ENCODE measurements around the gene DGLUCY. TPM values are rescaled to one million over a fixed set of nuclear protein-coding genes. Genes with fewer than 3 reads are reported as not detected.
"Not testable (repeated sequence)": the region's sequence is repeated elsewhere in the genome, so short reads cannot be mapped to it uniquely, and the experiment has no call there.

The DGLUCY gene
- total RNA-seq, 5 donors from 2014 or later (not counting 1 experiment from before 2014, with no cell fraction given): 69.8 to 144 (median 99.8) TPM

DNA sequence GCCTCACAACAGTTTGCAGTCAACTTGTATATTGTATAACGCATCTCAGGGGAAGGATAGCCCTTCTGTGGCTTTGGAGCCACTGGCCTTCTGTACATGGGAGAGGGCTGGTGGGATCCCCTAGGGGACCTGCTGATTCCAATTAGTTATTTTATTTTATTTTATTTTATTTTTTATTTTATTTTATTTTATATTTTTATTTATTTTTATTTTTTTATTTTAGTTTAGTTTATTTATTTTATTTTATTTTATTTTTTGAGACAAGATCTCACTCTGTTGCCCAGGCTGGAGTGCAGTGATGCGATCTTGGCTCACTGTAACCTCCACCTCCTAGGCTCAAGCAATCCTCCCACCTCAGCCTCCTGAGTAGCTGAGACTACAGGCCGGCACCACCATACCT, 68.9 kb downstream of the DGLUCY start:
- ATAC-seq (replicated peaks in 1 of 4); H3K27ac ChIP-seq (ENCODE audit: low read length); H3K4me3 ChIP-seq (ENCODE audit: control insufficient read depth in 1 of 2, extremely low read depth in 1 of 2, low read length in 1 of 2); H3K27me3 ChIP-seq (replicated peaks in 1 of 2; ENCODE audit: control insufficient read depth in 2 of 2, extremely low read depth in 1 of 2, insufficient read depth in 2 of 2, low read length in 1 of 2); H3K9me3 Mint-ChIP-seq; H3K27ac Mint-ChIP-seq; POLR2A ChIA-PET; DNase-seq; H3K4me3 Mint-ChIP-seq; H3K4me1 Mint-ChIP-seq; H3K27me3 Mint-ChIP-seq; H3K9me3 ChIP-seq; H3K4me1 ChIP-seq (ENCODE audit: control insufficient read depth in 1 of 2, extremely low read depth in 1 of 2, insufficient read depth in 2 of 2, low read length in 2 of 2): not testable (repeated sequence)
- peaks cover 19 to 61% of the 10 kb centered on the region in 2 donors for H3K36me3 ChIP-seq (ENCODE audit: control insufficient read depth in 2 of 2, extremely low read depth in 1 of 2, insufficient read depth in 1 of 2, low read length in 1 of 2)
- H3K36me3 Mint-ChIP-seq: peaks cover 39% of the 10 kb centered on the region
- CTCF ChIA-PET: interaction anchor here in 1 of 2 donors (0.9 kb wide), 1 partner anchor 10 kb away, joined by 3 read pairs; no protein-coding TSS in a partner anchor
- no CpG with 5 or more reads among the region's 3 CpGs for WGBS (ENCODE audit: insufficient coverage)

DNA sequence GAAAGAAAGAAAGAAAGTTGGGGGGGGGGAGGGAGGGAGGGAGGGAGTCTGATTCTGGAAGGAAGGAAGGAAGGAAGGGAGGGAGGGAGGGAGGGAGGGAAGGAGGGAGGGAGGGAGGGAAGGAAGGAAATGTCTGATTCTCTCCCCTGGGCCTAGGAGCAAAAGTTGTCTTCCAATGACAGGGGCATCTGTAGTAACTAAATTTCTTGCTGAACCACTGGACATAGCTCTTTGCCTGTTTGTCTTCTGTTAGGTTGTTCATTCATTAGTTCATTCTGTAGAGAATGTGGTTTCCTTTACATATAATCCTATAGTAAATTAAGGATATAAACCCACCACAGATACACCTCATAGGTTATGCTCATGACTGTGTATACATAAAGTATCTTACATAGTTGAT, 70.7 kb downstream of the DGLUCY start:
- peaks cover 24 to 69% of the 10 kb centered on the region in 2 donors for H3K36me3 ChIP-seq (ENCODE audit: control insufficient read depth in 2 of 2, extremely low read depth in 1 of 2, insufficient read depth in 1 of 2, low read length in 1 of 2)
- Mint-ChIP-seq H3K9me3 (no peaks in the 10 kb centered on the region), H3K36me3 (peaks cover 50% of the 10 kb centered on the region), H3K4me3 (no peak overlapping the region), H3K4me1 (peaks cover 0 to 2% (median 0%) of the 10 kb centered on the region in 3 donors), H3K27ac (no peak overlapping the region), H3K27me3 (no peaks in the 10 kb centered on the region)
- no peak overlapping the region for H3K4me3 ChIP-seq (ENCODE audit: control insufficient read depth in 1 of 2, extremely low read depth in 1 of 2, low read length in 1 of 2)
- no peaks in the 10 kb centered on the region for H3K4me1 ChIP-seq (ENCODE audit: control insufficient read depth in 1 of 2, extremely low read depth in 1 of 2, insufficient read depth in 2 of 2, low read length in 2 of 2)
- ATAC-seq (replicated peaks in 1 of 4) (no peak), DNase-seq (no peak)
- H3K9me3 ChIP-seq: no peaks in the 10 kb centered on the region
- no peak overlapping the region for H3K27ac ChIP-seq (ENCODE audit: low read length)
- POLR2A ChIA-PET: interaction anchor here in 1 of 2 donors (0.5 to 0.7 kb wide), 2 partner anchors 302 to 351 kb away, joined by 8 to 9 read pairs; no protein-coding TSS in a partner anchor
- CTCF ChIA-PET: interaction anchor here in 1 of 2 donors (0.6 kb wide), 1 partner anchor 19 kb away, joined by 4 read pairs; no protein-coding TSS in a partner anchor
- no peaks in the 10 kb centered on the region for H3K27me3 ChIP-seq (replicated peaks in 1 of 2; ENCODE audit: control insufficient read depth in 2 of 2, extremely low read depth in 1 of 2, insufficient read depth in 2 of 2, low read length in 1 of 2)

- Histone ChIP-seq H3K9me3 (no peaks in the 10 kb centered on the region), H3K27ac (ENCODE audit: low read length) (no peak overlapping the region), H3K36me3 (ENCODE audit: control insufficient read depth in 2 of 2, extremely low read depth in 1 of 2, insufficient read depth in 1 of 2, low read length in 1 of 2) (peaks cover 31 to 75% of the 10 kb centered on the region in 2 donors), H3K27me3 (replicated peaks in 1 of 2; ENCODE audit: control insufficient read depth in 2 of 2, extremely low read depth in 1 of 2, insufficient read depth in 2 of 2, low read length in 1 of 2) (no peaks in the 10 kb centered on the region), H3K4me3 (ENCODE audit: control insufficient read depth in 1 of 2, extremely low read depth in 1 of 2, low read length in 1 of 2) (no peak overlapping the region), H3K4me1 (ENCODE audit: control insufficient read depth in 1 of 2, extremely low read depth in 1 of 2, insufficient read depth in 2 of 2, low read length in 2 of 2) (no peaks in the 10 kb centered on the region)
- Mint-ChIP-seq H3K9me3 (no peaks in the 10 kb centered on the region), H3K27me3 (no peaks in the 10 kb centered on the region), H3K4me3 (no peak overlapping the region), H3K36me3 (peaks cover 59% of the 10 kb centered on the region), H3K4me1 (peaks cover 0 to 8% (median 0%) of the 10 kb centered on the region in 3 donors), H3K27ac (no peak overlapping the region)
- ChIA-PET POLR2A (interaction anchor here (0.5 to 0.6 kb wide), 3 partner anchors 101 to 382 kb away, joined by 3 to 4 read pairs (median 3); no protein-coding TSS in a partner anchor), CTCF (interaction anchor here (0.6 to 1.1 kb wide), 3 partner anchors 12 to 1131 kb away, joined by 3 to 4 read pairs (median 4); no protein-coding TSS in a partner anchor)
- no peak for ATAC-seq (replicated peaks in 1 of 4)
- WGBS (ENCODE audit: insufficient coverage): no CpG with 5 or more reads among the region's 1 CpG
- no peak for DNase-seq
These were observed 71.8 kb downstream of the DGLUCY start for GRCh38 chr14:91185721-91186120.

GRCh38 chr14:91186515-91187066, 72.7 kb downstream of the DGLUCY start:
- H3K36me3 ChIP-seq (ENCODE audit: control insufficient read depth in 2 of 2, extremely low read depth in 1 of 2, insufficient read depth in 1 of 2, low read length in 1 of 2): peaks cover 29 to 77% of the 10 kb centered on the region in 2 donors
- no peak overlapping the region for H3K4me3 Mint-ChIP-seq
- H3K27ac Mint-ChIP-seq: no peak overlapping the region
- no peaks in the 10 kb centered on the region for H3K4me1 ChIP-seq (ENCODE audit: control insufficient read depth in 1 of 2, extremely low read depth in 1 of 2, insufficient read depth in 2 of 2, low read length in 2 of 2)
- H3K36me3 Mint-ChIP-seq: peaks cover 59% of the 10 kb centered on the region
- DNase-seq (no peak), ATAC-seq (replicated peaks in 1 of 4) (no peak)
- peaks cover 0 to 8% (median 0%) of the 10 kb centered on the region in 3 donors for H3K4me1 Mint-ChIP-seq
- H3K27me3 Mint-ChIP-seq: no peaks in the 10 kb centered on the region
- ChIA-PET CTCF (no interaction called here), POLR2A (interaction anchor here (0.6 kb wide), 2 partner anchors 7 to 122 kb away, joined by 3 to 6 read pairs; no protein-coding TSS in a partner anchor)
- no peak overlapping the region for H3K4me3 ChIP-seq (ENCODE audit: control insufficient read depth in 1 of 2, extremely low read depth in 1 of 2, low read length in 1 of 2)
- WGBS (ENCODE audit: insufficient coverage): no CpG with 5 or more reads among the region's 4 CpGs
- no peaks in the 10 kb centered on the region for H3K27me3 ChIP-seq (replicated peaks in 1 of 2; ENCODE audit: control insufficient read depth in 2 of 2, extremely low read depth in 1 of 2, insufficient read depth in 2 of 2, low read length in 1 of 2)
- H3K9me3 ChIP-seq: no peaks in the 10 kb centered on the region
- H3K9me3 Mint-ChIP-seq: no peaks in the 10 kb centered on the region
- no peak overlapping the region for H3K27ac ChIP-seq (ENCODE audit: low read length)

- Histone ChIP-seq H3K27me3 (replicated peaks in 1 of 2; ENCODE audit: control insufficient read depth in 2 of 2, extremely low read depth in 1 of 2, insufficient read depth in 2 of 2, low read length in 1 of 2) (no peaks in the 10 kb centered on the region), H3K4me1 (ENCODE audit: control insufficient read depth in 1 of 2, extremely low read depth in 1 of 2, insufficient read depth in 2 of 2, low read length in 2 of 2) (no peaks in the 10 kb centered on the region), H3K36me3 (ENCODE audit: control insufficient read depth in 2 of 2, extremely low read depth in 1 of 2, insufficient read depth in 1 of 2, low read length in 1 of 2) (peaks cover 29 to 80% of the 10 kb centered on the region in 2 donors), H3K9me3 (no peaks in the 10 kb centered on the region), H3K4me3 (ENCODE audit: control insufficient read depth in 1 of 2, extremely low read depth in 1 of 2, low read length in 1 of 2) (no peak overlapping the region), H3K27ac (ENCODE audit: low read length) (no peak overlapping the region)
- H3K27me3 Mint-ChIP-seq: no peaks in the 10 kb centered on the region
- peaks cover 66% of the 10 kb centered on the region for H3K36me3 Mint-ChIP-seq
- no peak for ATAC-seq (replicated peaks in 1 of 4)
- POLR2A ChIA-PET: no interaction called here
- H3K4me1 Mint-ChIP-seq: peaks cover 0 to 10% (median 0%) of the 10 kb centered on the region in 3 donors
- no peak overlapping the region for H3K27ac Mint-ChIP-seq
- CTCF ChIA-PET: no interaction called here
- no peak overlapping the region for H3K4me3 Mint-ChIP-seq
- 97% methylated on average over 13 of the region's 13 CpGs for WGBS (ENCODE audit: insufficient coverage)
- no peaks in the 10 kb centered on the region for H3K9me3 Mint-ChIP-seq
- no peak for DNase-seq
These were observed 73.4 kb downstream of the DGLUCY start for GRCh38 chr14:91187271-91187670.

- Mint-ChIP-seq H3K27me3 (no peaks in the 10 kb centered on the region), H3K4me3 (no peak overlapping the region), H3K4me1 (peaks cover 19 to 30% (median 20%) of the 10 kb centered on the region in 3 donors), H3K36me3 (peaks cover 61% of the 10 kb centered on the region), H3K27ac (no peak overlapping the region), H3K9me3 (no peaks in the 10 kb centered on the region)
- ATAC-seq (replicated peaks in 1 of 4): no peak
- WGBS (ENCODE audit: insufficient coverage): 95% methylated on average over 8 of the region's 9 CpGs
- no peaks in the 10 kb centered on the region for H3K27me3 ChIP-seq (replicated peaks in 1 of 2; ENCODE audit: control insufficient read depth in 2 of 2, extremely low read depth in 1 of 2, insufficient read depth in 2 of 2, low read length in 1 of 2)
- peaks cover 31 to 62% of the 10 kb centered on the region in 2 donors for H3K36me3 ChIP-seq (ENCODE audit: control insufficient read depth in 2 of 2, extremely low read depth in 1 of 2, insufficient read depth in 1 of 2, low read length in 1 of 2)
- H3K9me3 ChIP-seq: no peaks in the 10 kb centered on the region
- POLR2A ChIA-PET: no interaction called here
- DNase-seq: no peak
- no peak overlapping the region for H3K4me3 ChIP-seq (ENCODE audit: control insufficient read depth in 1 of 2, extremely low read depth in 1 of 2, low read length in 1 of 2)
- H3K27ac ChIP-seq (ENCODE audit: low read length): no peak overlapping the region
- peaks cover 5 to 18% of the 10 kb centered on the region in 2 experiments for H3K4me1 ChIP-seq (ENCODE audit: control insufficient read depth in 1 of 2, extremely low read depth in 1 of 2, insufficient read depth in 2 of 2, low read length in 2 of 2)
- CTCF ChIA-PET: no interaction called here
These were observed 77.0 kb downstream of the DGLUCY start for GRCh38 chr14:91190853-91191252.

All from T-cell (primary cell).